Body of pancreas (tissue), 4 donors: ENCODE data around the gene PDE6B.
"Not testable (repeated sequence)": the region's sequence is repeated elsewhere in the genome, so short reads cannot be mapped to it uniquely, and the experiment has no call there.

Source experiments
- CTCF ChIP-seq, 7 experiments: fragments of 450-650 bp in 4 of 7; fragments of 200-600 bp in 3 of 7; sonication (generic) in 3 of 7; IDR thresholded peaks; one replicate each; pipeline ENCODE4 v1.5.1; 2016 to 2019; ENCODE audit warnings: antibody characterized with exemption in 7 of 7
- POLR2A ChIP-seq, 3 donors: fragments of 450-650 bp; IDR thresholded peaks; one replicate each; pipeline ENCODE4 v1.6.1; 2016; ENCODE audit warnings: antibody characterized with exemption in 3 of 3, mild to moderate bottlenecking in 2 of 3

GRCh38 chr4:635066-635835 lies 9.9 kb downstream of the PDE6B start:
- TF ChIP-seq CTCF, POLR2A (IDR thresholded peaks at IDR 0.05): not testable (repeated sequence)
